ENCODE data around the gene ZNF407.

Gene ZNF407

DNA sequence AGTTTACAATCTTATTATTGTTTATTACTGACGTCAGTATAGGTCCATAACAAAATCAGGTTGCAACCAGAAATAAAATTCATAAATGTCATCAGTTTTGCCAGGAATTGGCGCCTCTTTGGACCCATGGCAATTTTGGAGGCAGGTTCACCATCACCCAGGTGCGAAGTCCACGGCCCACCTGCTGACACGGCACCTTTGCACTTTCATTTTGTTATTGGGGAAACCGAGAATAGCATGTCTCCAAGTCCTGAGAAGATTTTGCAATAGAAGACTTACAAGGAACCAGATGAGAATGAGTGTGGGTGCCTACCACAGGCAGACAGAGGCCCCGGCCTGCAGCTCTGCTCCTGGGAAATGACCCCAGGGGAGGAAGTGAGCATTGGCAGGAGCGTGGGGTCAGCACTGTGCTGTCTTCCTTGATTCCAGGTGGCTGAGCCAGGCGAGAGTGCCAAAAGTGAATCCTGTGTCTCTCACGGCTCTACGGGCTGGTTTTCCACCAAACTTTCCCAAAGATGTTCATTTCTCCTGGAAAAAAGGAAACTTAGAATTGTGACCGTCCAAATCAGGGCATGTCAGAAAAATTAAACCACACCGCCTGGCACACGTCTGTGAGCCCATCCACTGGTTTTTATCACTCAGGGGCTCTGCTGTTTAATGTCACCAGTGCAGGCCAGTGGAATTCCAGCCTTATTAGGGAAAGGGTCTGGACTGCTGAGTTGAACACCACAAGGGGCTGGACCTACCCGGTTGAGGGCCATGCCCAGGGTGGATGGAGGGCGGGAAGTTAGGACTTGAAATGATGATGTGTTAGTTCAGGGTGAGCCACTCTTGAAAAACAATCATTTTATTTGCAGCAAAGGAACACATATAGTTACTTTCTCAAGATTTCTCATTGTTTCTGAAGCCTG lies 514.8 kb downstream of the ZNF407 start:
- Histone ChIP-seq H3K9me3 (ENCODE audit: control insufficient read depth, low read length) (no peaks in the 10 kb centered on the region), H3K4me3 (ENCODE audit: low read depth, low read length) (no peak overlapping the region), H3K4me2 (ENCODE audit: low read length) (no peak overlapping the region), H3K4me1 (no peaks in the 10 kb centered on the region), H3K36me3 (ENCODE audit: control insufficient read depth, insufficient read depth, low read length) (no peaks in the 10 kb centered on the region), H3K79me2 (no peaks in the 10 kb centered on the region), H3K9ac (no peak overlapping the region), H3K27ac (no peak overlapping the region), H3K27me3 (ENCODE audit: control insufficient read depth, insufficient read depth, low read length) (no peaks in the 10 kb centered on the region), H2AFZ (no peak overlapping the region)
- TF ChIP-seq, protein P1, sequence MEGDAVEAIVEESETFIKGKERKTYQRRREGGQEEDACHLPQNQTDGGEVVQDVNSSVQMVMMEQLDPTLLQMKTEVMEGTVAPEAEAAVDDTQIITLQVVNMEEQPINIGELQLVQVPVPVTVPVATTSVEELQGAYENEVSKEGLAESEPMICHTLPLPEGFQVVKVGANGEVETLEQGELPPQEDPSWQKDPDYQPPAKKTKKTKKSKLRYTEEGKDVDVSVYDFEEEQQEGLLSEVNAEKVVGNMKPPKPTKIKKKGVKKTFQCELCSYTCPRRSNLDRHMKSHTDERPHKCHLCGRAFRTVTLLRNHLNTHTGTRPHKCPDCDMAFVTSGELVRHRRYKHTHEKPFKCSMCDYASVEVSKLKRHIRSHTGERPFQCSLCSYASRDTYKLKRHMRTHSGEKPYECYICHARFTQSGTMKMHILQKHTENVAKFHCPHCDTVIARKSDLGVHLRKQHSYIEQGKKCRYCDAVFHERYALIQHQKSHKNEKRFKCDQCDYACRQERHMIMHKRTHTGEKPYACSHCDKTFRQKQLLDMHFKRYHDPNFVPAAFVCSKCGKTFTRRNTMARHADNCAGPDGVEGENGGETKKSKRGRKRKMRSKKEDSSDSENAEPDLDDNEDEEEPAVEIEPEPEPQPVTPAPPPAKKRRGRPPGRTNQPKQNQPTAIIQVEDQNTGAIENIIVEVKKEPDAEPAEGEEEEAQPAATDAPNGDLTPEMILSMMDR (IDR thresholded peaks at IDR 0.05): no peak

DNA sequence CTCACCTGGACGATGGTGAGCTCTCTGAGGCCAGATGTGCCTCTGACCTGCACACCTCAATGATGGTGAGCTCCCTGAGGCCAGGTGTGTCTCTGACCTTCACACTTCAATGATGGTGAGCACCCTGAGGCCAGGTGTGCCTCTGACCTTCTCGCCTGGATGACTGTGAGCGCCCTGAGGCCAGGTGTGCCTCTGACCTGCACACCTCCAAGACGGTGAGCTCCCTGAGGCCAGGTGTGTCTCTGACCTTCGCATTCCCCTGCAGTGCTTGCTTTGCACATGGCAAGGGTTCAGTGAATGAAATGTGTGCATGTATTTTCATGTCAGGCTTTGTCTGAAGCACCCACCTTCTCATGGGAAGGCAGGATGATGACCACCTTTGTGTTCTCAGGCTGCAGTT lies 515.8 kb downstream of the ZNF407 start:
- H3K79me2 ChIP-seq: no peaks in the 10 kb centered on the region
- TF ChIP-seq, protein P1 (IDR thresholded peaks at IDR 0.05): no peak
- no peak overlapping the region for H2AFZ ChIP-seq
- no peaks in the 10 kb centered on the region for H3K36me3 ChIP-seq (ENCODE audit: control insufficient read depth, insufficient read depth, low read length)
- no peaks in the 10 kb centered on the region for H3K4me1 ChIP-seq
- no peak overlapping the region for H3K4me3 ChIP-seq (ENCODE audit: low read depth, low read length)
- H3K9me3 ChIP-seq (ENCODE audit: control insufficient read depth, low read length): no peaks in the 10 kb centered on the region
- no peaks in the 10 kb centered on the region for H3K27me3 ChIP-seq (ENCODE audit: control insufficient read depth, insufficient read depth, low read length)
- no peak overlapping the region for H3K9ac ChIP-seq
- no peak overlapping the region for H3K27ac ChIP-seq
- no peak overlapping the region for H3K4me2 ChIP-seq (ENCODE audit: low read length)

DNA sequence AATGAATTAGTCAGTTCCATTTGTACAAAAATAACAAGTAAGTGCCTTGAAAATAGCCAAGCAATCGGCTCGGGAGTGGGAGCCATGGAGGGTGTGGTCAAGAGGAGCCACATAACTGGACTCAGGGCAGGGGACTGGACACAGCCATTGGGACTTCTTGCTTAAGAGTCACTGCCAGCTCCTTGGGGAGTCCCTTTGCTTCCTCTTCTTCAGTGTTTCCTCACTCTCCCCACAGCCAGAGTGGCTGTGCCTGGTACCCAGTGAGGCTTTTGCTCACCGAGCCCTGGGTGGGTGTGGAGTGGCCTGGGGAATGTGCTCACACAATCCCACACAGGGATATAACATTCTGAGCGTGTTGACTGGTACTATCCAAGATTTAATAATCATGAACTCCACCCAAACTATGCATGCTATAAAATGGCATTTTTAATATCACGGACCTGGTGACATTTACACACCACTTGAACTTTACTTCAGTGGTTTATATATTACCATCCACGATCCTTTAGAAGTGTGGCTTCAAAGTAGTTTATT lies 516.6 kb downstream of the ZNF407 start:
- TF ChIP-seq, protein P1 (IDR thresholded peaks at IDR 0.05): no peak
- Histone ChIP-seq H3K27ac (no peak overlapping the region), H3K79me2 (no peaks in the 10 kb centered on the region), H3K36me3 (ENCODE audit: control insufficient read depth, insufficient read depth, low read length) (no peaks in the 10 kb centered on the region), H3K9me3 (ENCODE audit: control insufficient read depth, low read length) (no peaks in the 10 kb centered on the region), H3K4me3 (ENCODE audit: low read depth, low read length) (no peak overlapping the region), H2AFZ (no peak overlapping the region), H3K9ac (no peak overlapping the region), H3K27me3 (ENCODE audit: control insufficient read depth, insufficient read depth, low read length) (no peaks in the 10 kb centered on the region), H3K4me1 (no peaks in the 10 kb centered on the region), H3K4me2 (ENCODE audit: low read length) (no peak overlapping the region)

Data from parathyroid adenoma (tissue), 2 donors.